Stimulated activated CD4-positive, alpha-beta T cell treated with anti-CD3 and anti-CD28 coated beads, Interleukin-4, amount 100 ng/mL, for 1 hour (primary cell): ENCODE data around the gene JAKMIP2.
"Not testable (repeated sequence)": the region's sequence is repeated elsewhere in the genome, so short reads cannot be mapped to it uniquely, and the experiment has no call there.

Source experiments
- DNase-seq: peaks from one replicate; pipeline ENCODE4 v3.0.0-alpha.2; 2020

JAKMIP2 gene

GRCh38 chr5:147639321-147639720, 143.2 kb downstream of the JAKMIP2 start:
- no peak for DNase-seq

- no peak for DNase-seq
Observed at GRCh38 chr5:147636729-147636984, 145.9 kb downstream of the JAKMIP2 start.

GRCh38 chr5:147635882-147636728, 146.4 kb downstream of the JAKMIP2 start:
- DNase-seq, result no peak

- DNase-seq, result not testable (repeated sequence)
Observed at GRCh38 chr5:147635439-147635838, 147.1 kb downstream of the JAKMIP2 start.

GRCh38 chr5:147633173-147633572, 149.4 kb downstream of the JAKMIP2 start:
- DNase-seq, result no peak

GRCh38 chr5:147631428-147632003, 151.0 kb downstream of the JAKMIP2 start:
- DNase-seq, result no peak

- DNase-seq, result no peak
Observed at GRCh38 chr5:147629196-147629595, 153.3 kb downstream of the JAKMIP2 start.

GRCh38 chr5:147628058-147628895, 154.3 kb downstream of the JAKMIP2 start:
- peak; percentile 1 for DNase-seq

- DNase-seq, result no peak
Observed at GRCh38 chr5:147626464-147626863, 156.1 kb downstream of the JAKMIP2 start.

GRCh38 chr5:147621016-147621415, 161.5 kb downstream of the JAKMIP2 start:
- no peak for DNase-seq

GRCh38 chr5:147619281-147619878, 163.1 kb downstream of the JAKMIP2 start:
- no peak for DNase-seq

GRCh38 chr5:147617711-147618350, 164.7 kb downstream of the JAKMIP2 start:
- DNase-seq, result no peak

- no peak for DNase-seq
Observed at GRCh38 chr5:147617191-147617606, 165.3 kb downstream of the JAKMIP2 start.

- no peak for DNase-seq
Observed at GRCh38 chr5:147616421-147616820, 166.1 kb downstream of the JAKMIP2 start.

GRCh38 chr5:147613359-147613758, 169.2 kb downstream of the JAKMIP2 start:
- no peak for DNase-seq

GRCh38 chr5:147611483-147611882, 171.0 kb downstream of the JAKMIP2 start:
- no peak for DNase-seq

GRCh38 chr5:147610798-147611197, 171.7 kb downstream of the JAKMIP2 start:
- DNase-seq, result no peak

GRCh38 chr5:147601652-147602051, 180.9 kb downstream of the JAKMIP2 start:
- no peak for DNase-seq

GRCh38 chr5:147591120-147591519, 191.4 kb downstream of the JAKMIP2 start:
- DNase-seq, result no peak

- DNase-seq, result no peak
Observed at GRCh38 chr5:147590096-147590495, 192.4 kb downstream of the JAKMIP2 start.

GRCh38 chr5:147586832-147587231, 195.7 kb downstream of the JAKMIP2 start:
- DNase-seq, result no peak

- DNase-seq, result no peak
Observed at GRCh38 chr5:147586221-147586620, 196.3 kb downstream of the JAKMIP2 start.

- DNase-seq, result not testable (repeated sequence)
Observed at GRCh38 chr5:147582272-147582671, 200.3 kb downstream of the JAKMIP2 start.
